ENCODE measurements around the gene STN1.
A peak's percentile ranks its signal among the peaks of the same experiment; 100 is the strongest.

STN1 gene

DNA sequence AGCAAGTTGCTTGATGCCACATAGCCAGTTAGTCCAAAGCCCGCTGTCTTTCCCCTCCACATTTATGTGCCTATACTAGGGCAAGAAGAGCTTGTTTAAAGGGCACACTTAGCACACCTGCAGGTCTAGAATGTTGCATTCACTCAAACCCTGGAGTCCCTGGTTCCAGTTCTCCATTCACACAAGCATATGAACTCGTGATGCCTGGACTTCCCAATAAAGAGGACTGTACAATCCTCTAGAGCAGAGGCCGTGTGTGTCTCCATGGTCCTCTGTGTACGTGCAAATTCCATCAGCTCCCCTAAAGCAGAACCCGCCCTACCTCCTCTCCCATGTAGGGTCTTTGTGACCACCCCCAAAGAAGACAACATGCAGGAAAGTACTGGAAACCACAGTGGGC lies 59.6 kb downstream of the STN1 start:
- no peak for DNase-seq

DNA sequence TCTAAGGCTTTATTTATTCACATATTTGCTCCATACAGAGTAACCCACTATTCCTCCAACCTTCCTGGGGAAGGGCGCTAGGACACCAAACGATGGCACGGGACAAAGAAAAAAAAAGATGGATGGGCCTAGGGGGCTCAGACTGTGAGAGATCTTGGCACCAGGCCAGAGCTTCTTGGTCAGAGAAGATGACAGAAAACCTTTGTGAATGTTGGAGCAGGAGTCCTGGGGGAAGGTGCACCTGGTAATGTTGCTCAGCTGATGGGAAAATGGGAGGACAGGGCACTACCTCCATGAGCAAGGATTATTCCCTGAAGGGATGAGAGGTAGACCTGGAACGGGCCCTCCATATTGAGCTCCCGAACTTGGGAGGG lies 61.2 kb downstream of the STN1 start:
- no peak for DNase-seq

GRCh38 chr10:103855852-103856796 lies 61.9 kb downstream of the STN1 start:
- peak in 1 of 2 donors; percentile 59 for DNase-seq

- DNase-seq = no peak
Observed at GRCh38 chr10:103855424-103855823, 62.6 kb downstream of the STN1 start, which contains the start of gene SH3PXD2A. Gene SH3PXD2A, minus strand, starts transcription at chr10:103855576. Its CDS starts 310 bp downstream, at chr10:103855266.

DNA sequence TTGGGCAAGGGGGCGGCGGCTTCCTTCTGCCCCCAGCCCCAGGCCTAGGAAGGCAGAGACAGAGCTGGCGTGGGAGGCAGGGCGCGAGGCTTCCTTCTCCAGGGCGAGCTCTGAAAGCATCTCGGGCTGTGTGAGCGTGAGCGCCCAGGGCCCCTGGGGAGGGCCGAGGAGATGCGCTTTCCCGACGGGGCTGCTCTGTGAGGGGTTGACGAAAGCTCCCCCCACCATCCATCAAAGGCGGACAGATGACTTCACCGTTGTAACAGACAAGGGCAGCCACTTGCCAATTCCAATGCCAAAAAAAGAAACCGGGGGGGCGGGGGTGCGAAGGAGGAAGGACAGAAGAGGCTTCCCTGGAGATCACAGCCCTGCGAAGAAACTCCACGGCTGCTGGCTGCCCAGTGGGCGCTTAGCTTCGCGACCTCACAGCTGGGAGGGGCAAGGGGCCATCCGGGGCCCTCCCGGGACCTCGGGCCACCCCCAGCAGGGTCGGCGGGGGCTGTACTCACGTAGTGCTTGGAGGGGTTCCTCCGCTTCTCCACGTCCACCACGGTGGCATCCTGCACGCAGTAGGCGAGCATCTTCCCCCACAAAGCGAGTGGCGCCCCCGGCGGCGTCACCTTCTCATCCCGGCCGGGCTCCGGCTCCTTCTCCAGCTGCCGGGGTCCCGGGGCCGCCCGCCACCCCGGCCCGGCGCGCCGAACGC lies 63.1 kb downstream of the STN1 start:
- DNase-seq = peak in 1 of 2 donors; percentile 24

DNA sequence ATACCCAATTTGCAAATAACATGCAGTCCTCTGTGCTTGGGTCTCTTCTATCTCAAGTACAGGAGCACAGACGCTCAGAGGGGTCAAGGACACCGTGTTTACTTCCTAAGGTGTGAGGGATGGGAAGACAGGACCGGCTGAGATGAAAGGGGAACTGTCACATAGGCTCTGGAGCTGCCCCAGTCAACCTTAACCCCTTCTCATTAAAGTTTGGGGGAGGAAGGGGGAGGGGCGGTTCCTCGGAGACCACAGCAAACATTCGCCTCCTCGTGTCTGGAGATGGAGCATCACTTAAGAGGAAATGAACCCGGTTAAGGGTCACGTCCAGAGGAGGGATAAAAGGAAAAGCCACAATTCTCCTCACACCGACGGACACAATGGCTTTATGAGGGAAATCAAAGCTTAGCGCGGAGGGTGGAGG lies 63.7 kb downstream of the STN1 start:
- no peak for DNase-seq

DNA sequence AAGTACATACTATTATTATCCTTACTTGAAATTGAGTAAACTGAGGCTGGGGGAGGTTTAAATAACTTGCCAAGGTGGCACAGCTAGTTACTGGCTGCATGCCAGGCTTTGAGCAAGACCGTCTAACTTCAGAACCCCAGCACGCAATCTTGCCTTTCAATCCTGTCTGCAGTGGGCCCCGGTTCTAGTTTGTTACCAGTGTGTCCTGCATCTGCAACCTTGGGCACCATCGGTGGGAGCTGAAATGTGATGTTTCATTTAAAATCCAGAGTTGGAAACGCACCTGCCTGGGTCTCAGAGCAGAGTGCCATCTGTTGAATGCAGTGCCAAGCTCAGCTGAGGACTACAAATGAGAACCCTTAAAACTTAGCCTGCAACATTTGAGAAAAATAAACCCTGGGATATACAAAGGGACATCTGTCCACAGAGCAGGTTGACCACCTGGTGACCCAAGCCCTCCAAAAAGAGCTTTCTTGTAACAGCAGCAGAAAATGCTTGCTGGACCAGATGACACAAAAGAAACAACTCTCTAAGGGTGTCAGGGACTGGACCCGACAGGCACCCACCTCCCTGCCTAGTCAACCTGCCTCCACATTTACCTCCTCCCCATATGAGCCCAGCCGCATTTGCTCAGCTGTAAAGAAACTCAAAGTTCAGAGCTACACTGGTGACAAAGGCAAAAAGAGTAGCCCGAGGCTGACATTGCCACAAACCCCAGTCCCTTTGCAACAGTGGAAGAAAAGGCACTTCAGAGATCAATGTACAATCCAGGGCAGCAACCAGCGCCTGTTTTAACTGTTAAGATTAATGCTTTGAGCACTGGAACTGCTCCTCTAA lies 64.3 kb downstream of the STN1 start:
- DNase-seq = no peak

- peak; percentile 71 for DNase-seq
Observed at GRCh38 chr10:103852856-103853255, 65.1 kb downstream of the STN1 start.

- DNase-seq = no peak
Observed at GRCh38 chr10:103852189-103852711, 65.7 kb downstream of the STN1 start.

- no peak for DNase-seq
Observed at GRCh38 chr10:103851261-103851660, 66.7 kb downstream of the STN1 start.

GRCh38 chr10:103850572-103850895 lies 67.5 kb downstream of the STN1 start:
- peak; percentile 47 to 62 for DNase-seq

DNA sequence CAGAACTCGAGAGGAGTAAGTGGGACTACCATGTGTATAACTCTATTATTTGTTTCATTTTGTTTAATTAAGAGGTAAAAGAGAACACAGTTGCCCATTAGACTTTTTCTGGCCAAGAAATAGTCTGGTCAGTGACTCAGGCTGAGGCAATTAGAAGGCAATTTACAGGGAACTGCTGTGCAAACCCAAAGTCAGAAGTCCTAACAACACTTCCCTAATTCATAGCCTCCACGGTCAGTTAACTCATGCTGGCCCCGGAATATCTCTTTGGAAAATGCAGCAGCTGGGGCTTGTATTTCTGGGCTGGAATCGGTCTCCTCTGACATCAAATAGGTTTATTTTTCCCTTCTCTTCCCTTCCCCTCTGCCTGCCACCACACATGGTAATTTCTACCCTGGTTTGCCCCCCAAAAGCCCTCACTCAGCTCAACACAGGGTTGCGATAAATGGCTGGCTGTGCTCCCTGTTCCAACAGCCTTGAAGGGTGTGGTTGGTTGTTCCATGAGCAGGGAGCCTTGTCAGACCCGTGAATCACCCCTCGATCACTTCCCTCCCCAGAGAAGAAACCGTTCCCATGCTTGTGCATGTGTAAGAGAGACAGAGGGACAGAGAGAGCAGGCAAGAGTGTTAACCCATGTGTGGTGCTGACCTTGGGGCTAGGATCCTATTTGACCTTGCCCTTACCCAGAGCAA lies 68.0 kb downstream of the STN1 start:
- peak; percentile 77 to 81 for DNase-seq

DNA sequence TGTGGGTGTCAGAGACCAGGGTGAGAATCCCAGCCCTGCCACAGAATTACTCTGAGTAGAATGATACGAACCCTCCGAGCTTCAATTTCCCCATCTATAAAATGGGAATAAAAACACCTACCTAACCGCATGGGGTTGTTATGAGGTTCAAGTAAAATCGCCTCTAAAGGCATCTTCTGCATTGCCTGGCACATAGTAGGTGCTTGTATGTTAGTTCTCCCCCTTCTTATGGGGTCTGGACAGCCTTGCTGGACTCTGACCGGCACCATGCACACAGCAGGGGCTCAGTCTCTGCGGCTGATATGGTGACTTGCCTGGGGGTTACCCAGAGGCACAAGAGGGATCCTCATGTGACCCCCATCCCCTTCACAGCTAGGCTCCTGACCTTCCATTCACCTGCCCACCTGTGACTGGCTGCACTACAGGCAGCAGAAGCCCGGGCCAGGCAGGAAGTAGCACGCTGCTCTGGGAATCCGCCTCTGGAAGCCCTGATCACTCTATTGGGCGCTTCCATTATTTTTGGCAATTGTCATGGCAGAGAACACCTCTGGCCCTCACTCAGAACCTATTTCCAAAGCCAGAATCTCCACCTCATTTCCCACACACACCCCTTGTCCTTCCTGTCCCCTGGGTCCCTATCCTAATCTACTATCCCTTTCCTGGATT lies 68.6 kb downstream of the STN1 start:
- no peak for DNase-seq

GRCh38 chr10:103847909-103848468 lies 70.0 kb downstream of the STN1 start:
- no peak for DNase-seq

DNA sequence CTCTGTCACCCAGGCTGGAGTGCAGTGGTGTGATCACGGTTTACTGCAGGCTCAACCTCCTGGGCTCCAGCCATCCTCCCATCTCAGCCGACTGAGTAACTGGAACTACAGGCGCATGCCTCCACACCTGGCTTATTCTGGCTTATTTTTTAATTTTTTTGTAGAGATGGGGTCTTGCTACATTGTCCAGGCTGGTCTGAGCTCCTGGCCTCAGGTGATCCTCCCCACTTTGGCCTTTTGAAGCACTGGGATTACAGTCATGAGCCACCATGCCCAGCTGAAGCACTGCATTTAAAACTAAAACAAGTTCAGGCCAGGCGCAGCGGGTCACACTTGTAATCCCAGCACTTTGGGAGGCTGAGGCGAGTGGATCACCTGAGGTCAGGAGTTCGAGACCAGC lies 70.6 kb downstream of the STN1 start:
- no peak for DNase-seq

GRCh38 chr10:103845972-103846371 lies 72.0 kb downstream of the STN1 start:
- DNase-seq = peak; percentile 27 to 36

GRCh38 chr10:103845346-103845745 lies 72.6 kb downstream of the STN1 start:
- peak; percentile 46 to 78 for DNase-seq

- DNase-seq = no peak
Observed at GRCh38 chr10:103843854-103844570, 74.0 kb downstream of the STN1 start.

GRCh38 chr10:103843045-103843444 lies 74.9 kb downstream of the STN1 start:
- no peak for DNase-seq

DNA sequence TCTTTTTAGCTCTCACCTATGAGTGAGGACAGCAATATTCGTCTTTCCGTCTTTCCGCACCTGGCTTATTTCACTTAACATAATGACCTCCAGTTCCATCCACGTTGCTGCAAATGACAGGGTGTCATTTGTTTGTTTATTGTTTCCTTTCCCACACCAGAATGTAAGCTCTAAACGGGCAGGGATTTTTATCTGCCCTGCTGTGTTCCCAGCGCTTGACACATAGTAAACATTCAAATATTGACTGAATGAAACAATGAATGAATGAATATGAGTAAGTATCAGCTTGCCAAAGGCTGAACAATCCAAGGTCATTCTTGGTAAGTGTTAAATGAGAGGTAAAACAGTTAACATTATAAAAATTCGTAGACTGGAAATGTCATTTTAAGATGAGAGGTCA lies 75.4 kb downstream of the STN1 start:
- DNase-seq = no peak

- DNase-seq = no peak
Observed at GRCh38 chr10:103841519-103841918, 76.5 kb downstream of the STN1 start.
